K562 (cell line): Measurements from ENCODE around the gene WASF3. TPM values are rescaled to one million over a fixed set of nuclear protein-coding genes. Genes with fewer than 3 reads are reported as not detected.

Experiments used
- ATAC-seq: fragments of 200-7000 bp; cut with Tn5 transposase; 3 replicates; pipeline ENCODE4 v1.9.1; 2020; ENCODE audit warnings: moderate library complexity
- BruUV-seq: library from RNA; stranded (reverse); fragments of 400-500 nt; replicated peaks from 2 replicates; lab custom pipeline; 2021; lab: Mats Ljungman, UMichigan
- CTCF ChIA-PET: fragments of 300-600 bp; formaldehyde crosslinking; extraction: SDS; loops from one replicate; lab custom pipeline; 2021; ENCODE audit warnings: low intra/inter-chr PET ratio; lab: Yijun Ruan, JAX
- POLR2A ChIA-PET: fragments of 300-600, 350-650 bp; sonication (Branson Sonifier 250); formaldehyde crosslinking; extraction: SDS; loops from one replicate; lab custom pipeline; 2021; ENCODE audit warnings: antibody characterized with exemption, inconsistent platforms; lab: Yijun Ruan, JAX
- DNase-seq, 4 experiments: peaks; one replicate each; pipeline versions ENCODE4 v3.0.0 to v3.0.0-alpha.2; 2011 to 2018; ENCODE audit warnings: low spot score in 3 of 4, mixed read lengths in 3 of 4; ENCODE audit errors: extremely low read depth in 1 of 4
- FAIRE-seq: peaks from 2 replicates; lab custom pipeline; 2011; peaks lifted over from hg19 to GRCh38; lab: Jason Lieb, UNC
- H2AFZ ChIP-seq: 2 replicates; pipeline ENCODE4 v1.6.0; 2011; ENCODE audit warnings: low read depth, low read length, control low read depth, inconsistent platforms
- H3K27ac ChIP-seq: fragments of 200-600 bp; 3 replicates; pipeline ENCODE4 v1.8.0; 2011; ENCODE audit warnings: low read depth, mild to moderate bottlenecking, control low read depth, inconsistent platforms, low read length, moderate library complexity, mixed read lengths; ENCODE audit errors: extremely low read depth
- H3K27me3 ChIP-seq, 2 experiments: fragments of 300-600 bp in 1 of 2; 2 replicates in 1 of 2; 3 replicates in 1 of 2; pipeline versions ENCODE4 v1.6.0 to v1.8.0; 2011; ENCODE audit warnings: inconsistent platforms in 2 of 2, low read length in 2 of 2, mild to moderate bottlenecking in 1 of 2, mixed read lengths in 1 of 2, moderate library complexity in 1 of 2; ENCODE audit not compliant: control insufficient read depth in 2 of 2, insufficient read depth in 2 of 2
- H3K36me3 ChIP-seq: fragments of 300-600 bp; 3 replicates; pipeline ENCODE4 v1.8.0; 2011; ENCODE audit warnings: mild to moderate bottlenecking, low read length, inconsistent platforms; ENCODE audit not compliant: control insufficient read depth, insufficient read depth
- H3K4me1 ChIP-seq, 2 experiments: fragments of 200-600 bp in 1 of 2; replicated peaks in 1 of 2; 2 replicates in 1 of 2; 3 replicates in 1 of 2; pipeline versions ENCODE4 v1.5.1 to v1.8.0; 2011; ENCODE audit warnings: inconsistent platforms in 2 of 2, low read length in 2 of 2, mild to moderate bottlenecking in 1 of 2, mixed read lengths in 1 of 2, moderate library complexity in 1 of 2; ENCODE audit not compliant: control insufficient read depth in 2 of 2, insufficient read depth in 2 of 2
- H3K4me2 ChIP-seq: 2 replicates; pipeline ENCODE4 v1.6.1; 2011; ENCODE audit warnings: low read length, control low read depth, inconsistent platforms, mixed read lengths; ENCODE audit not compliant: insufficient read depth
- H3K4me3 ChIP-seq: fragments of 200-600 bp; sonication (generic), shearing (Covaris generic); 2 replicates; pipeline ENCODE4 v1.5.1; 2016; ENCODE audit warnings: control low read depth, inconsistent platforms
- H3K79me2 ChIP-seq: fragments of 200-600 bp; 3 replicates; pipeline ENCODE4 v1.8.0; 2011; ENCODE audit warnings: low read length, inconsistent platforms; ENCODE audit not compliant: control insufficient read depth, insufficient read depth
- H3K9ac ChIP-seq, 2 experiments: 2 replicates each; pipeline versions ENCODE4 v1.6.0 to v1.6.1; 2011; ENCODE audit warnings: low read depth in 2 of 2, low read length in 2 of 2, control low read depth in 1 of 2, inconsistent platforms in 1 of 2, mild to moderate bottlenecking in 1 of 2, mixed read lengths in 1 of 2; ENCODE audit not compliant: insufficient read depth in 1 of 2
- H3K9me1 ChIP-seq: one replicate; pipeline ENCODE4 v1.6.0; 2011; ENCODE audit warnings: inconsistent platforms, mild to moderate bottlenecking, low read length, moderate library complexity; ENCODE audit not compliant: control insufficient read depth, insufficient read depth
- H3K9me3 ChIP-seq: replicated peaks from 2 replicates; pipeline ENCODE4 v1.5.1; 2011; ENCODE audit warnings: low read depth, low read length, inconsistent platforms; ENCODE audit not compliant: control insufficient read depth, insufficient read depth
- H4K20me1 ChIP-seq: replicated peaks from 2 replicates; pipeline ENCODE4 v1.6.1; 2011; ENCODE audit warnings: low read length, inconsistent platforms, mixed read lengths; ENCODE audit not compliant: control insufficient read depth, insufficient read depth
- BHLHE40 ChIP-seq: IDR thresholded peaks from 2 replicates; pipeline ENCODE4 v1.6.1; 2011; ENCODE audit warnings: low read length, improper control_type of control experiment
- CXXC5 ChIP-seq: fragments of 250-450 bp; sonication (Bioruptor Pico); IDR thresholded peaks from 2 replicates; pipeline ENCODE4 v1.8.0; 2022; ENCODE audit warnings: inconsistent platforms, mild to moderate bottlenecking, moderate library complexity
- FOXA3 ChIP-seq, 2 experiments: fragments of 450-650 bp in 1 of 2; sonication (generic) in 1 of 2; formaldehyde crosslinking; IDR thresholded peaks in 1 of 2; conservative IDR thresholded peaks in 1 of 2; 2 replicates each; pipeline versions ENCODE4 v1.4.0 to v1.8.0; 2020 to 2022; ENCODE audit warnings: mild to moderate bottlenecking in 2 of 2, missing genetic modification reagents in 1 of 2
- GATA2 ChIP-seq: sonication (generic); formaldehyde crosslinking; IDR thresholded peaks from 2 replicates; pipeline ENCODE4 v1.4.0; 2020; ENCODE audit warnings: mild to moderate bottlenecking, missing genetic modification reagents
- HNRNPH1 ChIP-seq: fragments of 200-400 bp; formaldehyde crosslinking; optimal IDR thresholded peaks from 2 replicates; pipeline ENCODE3; 2017; ENCODE audit warnings: low read depth, mild to moderate bottlenecking, low read length, moderate library complexity
- LEF1 ChIP-seq: fragments of 450-650 bp; IDR thresholded peaks from 2 replicates; pipeline ENCODE4 v1.6.1; 2016; ENCODE audit warnings: mild to moderate bottlenecking
- POLR2AphosphoS2 ChIP-seq: IDR thresholded peaks from 2 replicates; pipeline ENCODE4 v1.6.1; 2012; ENCODE audit warnings: low read length, improper control_type of control experiment
- POLR2AphosphoS5 ChIP-seq: IDR thresholded peaks from 2 replicates; pipeline ENCODE4 v1.6.1; 2011; ENCODE audit warnings: mild to moderate bottlenecking, low read depth, low read length, moderate library complexity; ENCODE audit not compliant: control insufficient read depth, insufficient read depth
- TEAD4 ChIP-seq, 2 experiments: sonication (generic) in 1 of 2; formaldehyde crosslinking in 1 of 2; IDR thresholded peaks; 2 replicates each; pipeline versions ENCODE4 v1.6.1 to v1.8.0; 2012 to 2022; ENCODE audit warnings: borderline replicate concordance in 1 of 2, inconsistent platforms in 1 of 2, low read length in 1 of 2, mild to moderate bottlenecking in 1 of 2, missing genetic modification reagents in 1 of 2
- ZNF239 ChIP-seq: fragments of 250-450 bp; sonication (Bioruptor Pico); IDR thresholded peaks from 2 replicates; pipeline ENCODE4 v1.4.0; 2020; ENCODE audit warnings: mild to moderate bottlenecking
- ZNF408 ChIP-seq: fragments of 250-450 bp; sonication (Bioruptor Pico); IDR thresholded peaks from 2 replicates; pipeline ENCODE4 v1.4.0; 2020; ENCODE audit warnings: low read depth, mild to moderate bottlenecking, moderate library complexity
- ZNF57 ChIP-seq: fragments of 450-650 bp; formaldehyde crosslinking; IDR thresholded peaks from 2 replicates; pipeline ENCODE4 v1.4.0; 2020; ENCODE audit warnings: mild to moderate bottlenecking, moderate library complexity
- in situ Hi-C: fragments of 300-500 bp; cut with MboI; formaldehyde crosslinking; loops from 4 replicates; pipeline ENCODE4 v1.15.0; 2018; ENCODE audit warnings: inconsistent platforms, mixed read lengths
- intact Hi-C: fragments of 100-400 bp; cut with micrococcal nuclease; formaldehyde crosslinking; loops from 2 replicates; pipeline ENCODE4 v1.14.2; 2022
- polyA plus RNA-seq, 8 experiments: library from polyadenylated mRNA; depleted of rRNA in 4 of 8; stranded (reverse) in 5 of 8; unstranded in 3 of 8; fragments of >200 nt; fragmentation: Nextera tagmentation in 2 of 8; fragmentation: Illumina TruSeq in 1 of 8; extraction: Ambion mirVana in 2 of 8; extraction: Trizol in 1 of 8; gene quantifications; 2 replicates each; pipeline versions ENCODE4 v1.2.1 to v1.2.3, GENCODE V29; 2011 to 2014; ENCODE audit warnings: inconsistent platforms in 1 of 8, missing spikeins in 1 of 8
- total RNA-seq, 7 experiments: library from RNA; depleted of rRNA in 6 of 7; stranded (reverse); fragments of >200 nt in 6 of 7; fragmentation: Illumina TruSeq in 2 of 7; extraction: Trizol in 2 of 7; gene quantifications; 2 replicates each; pipeline versions ENCODE4 v1.2.1 to v1.2.3, GENCODE V29; 2011 to 2021; ENCODE audit warnings: low replicate concordance in 1 of 7
- TF ChIP-seq, protein P1 (sequence below): sonication (generic); IDR thresholded peaks from 2 replicates; pipeline ENCODE4 v1.6.1; 2016
- TF ChIP-seq, protein P2 (sequence below): fragments of 250-450 bp; sonication (Bioruptor Pico); IDR thresholded peaks from 2 replicates; pipeline ENCODE4 v1.5.1; 2021; ENCODE audit warnings: mild to moderate bottlenecking

Gene WASF3
- total and polyA plus RNA-seq, 9 of the 15 experiments (the other 6 are each of a cell fraction or from before 2014, with no cell fraction given) = 0.04 to 0.43 (median 0.11) TPM

DNA sequence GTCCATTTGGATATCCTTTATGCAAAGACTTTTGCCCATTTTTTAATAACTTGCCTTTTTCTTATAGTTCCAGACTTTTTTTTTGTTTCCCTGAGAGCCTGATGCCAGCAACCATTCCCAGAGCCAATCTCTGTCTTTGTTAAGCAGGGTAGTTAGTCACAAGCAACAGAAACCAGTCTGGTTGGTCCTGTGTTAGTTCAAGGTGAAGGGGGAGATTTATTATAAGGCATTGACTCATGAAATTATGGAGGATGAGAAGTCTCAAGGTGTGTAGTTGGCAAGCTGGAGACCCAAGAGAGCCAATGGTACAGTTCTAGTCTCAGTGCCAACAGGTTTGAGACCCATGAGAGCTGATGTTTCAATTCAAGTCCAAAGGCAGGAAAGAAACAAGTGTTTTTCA, 170.2 kb downstream of the WASF3 start:
- DNase-seq = no peak
- in situ Hi-C loops = no loop called here
- no peak overlapping the region for H3K4me2 ChIP-seq
- H2AFZ ChIP-seq = no peak overlapping the region
- no peaks in the 10 kb centered on the region for H3K9me1 ChIP-seq
- no peaks in the 10 kb centered on the region for H4K20me1 ChIP-seq
- no peaks in the 10 kb centered on the region for H3K9me3 ChIP-seq
- H3K4me1 ChIP-seq = no peaks in the 10 kb centered on the region
- no peak for TF ChIP-seq BHLHE40
- no peak for TF ChIP-seq CXXC5 (CRISPR knock-in tag)
- TF ChIP-seq FOXA3 (CRISPR knock-in tag; conservative IDR thresholded peaks at IDR 0.05 in 1 of 2, IDR thresholded peaks at IDR 0.05 in 1 of 2) = no peak
- TF ChIP-seq, protein P1, sequence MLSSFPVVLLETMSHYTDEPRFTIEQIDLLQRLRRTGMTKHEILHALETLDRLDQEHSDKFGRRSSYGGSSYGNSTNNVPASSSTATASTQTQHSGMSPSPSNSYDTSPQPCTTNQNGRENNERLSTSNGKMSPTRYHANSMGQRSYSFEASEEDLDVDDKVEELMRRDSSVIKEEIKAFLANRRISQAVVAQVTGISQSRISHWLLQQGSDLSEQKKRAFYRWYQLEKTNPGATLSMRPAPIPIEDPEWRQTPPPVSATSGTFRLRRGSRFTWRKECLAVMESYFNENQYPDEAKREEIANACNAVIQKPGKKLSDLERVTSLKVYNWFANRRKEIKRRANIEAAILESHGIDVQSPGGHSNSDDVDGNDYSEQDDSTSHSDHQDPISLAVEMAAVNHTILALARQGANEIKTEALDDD = no peak
- no peak for TF ChIP-seq POLR2AphosphoS2
- no peak for TF ChIP-seq ZNF239 (CRISPR knock-in tag)
- TF ChIP-seq POLR2AphosphoS5 = no peak
- no peak for TF ChIP-seq TEAD4 (IDR thresholded peaks at IDR 0.05; ENCODE audit: low read length)
- TF ChIP-seq TEAD4 (CRISPR knock-in tag; IDR thresholded peaks at IDR 0.05; ENCODE audit: borderline replicate concordance) = no peak
- TF ChIP-seq ZNF408 (CRISPR knock-in tag) = no peak
- TF ChIP-seq ZNF57 (CRISPR knock-in tag) = no peak
- TF ChIP-seq HNRNPH1 = no peak
- TF ChIP-seq, protein P2, sequence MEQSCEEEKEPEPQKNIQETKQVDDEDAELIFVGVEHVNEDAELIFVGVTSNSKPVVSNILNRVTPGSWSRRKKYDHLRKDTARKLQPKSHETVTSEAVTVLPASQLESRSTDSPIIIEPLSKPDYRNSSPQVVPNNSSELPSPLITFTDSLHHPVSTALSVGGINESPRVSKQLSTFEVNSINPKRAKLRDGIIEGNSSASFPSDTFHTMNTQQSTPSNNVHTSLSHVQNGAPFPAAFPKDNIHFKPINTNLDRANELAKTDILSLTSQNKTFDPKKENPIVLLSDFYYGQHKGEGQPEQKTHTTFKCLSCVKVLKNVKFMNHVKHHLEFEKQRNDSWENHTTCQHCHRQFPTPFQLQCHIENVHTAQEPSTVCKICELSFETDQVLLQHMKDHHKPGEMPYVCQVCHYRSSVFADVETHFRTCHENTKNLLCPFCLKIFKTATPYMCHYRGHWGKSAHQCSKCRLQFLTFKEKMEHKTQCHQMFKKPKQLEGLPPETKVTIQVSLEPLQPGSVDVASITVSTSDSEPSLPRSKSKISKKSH = no peak
- no peak for TF ChIP-seq GATA2 (CRISPR knock-in tag)
- TF ChIP-seq LEF1 = no peak
- ChIA-PET CTCF (no interaction called here), POLR2A (no interaction called here)
- ATAC-seq = no peak
- no peak overlapping the region for H3K4me3 ChIP-seq
- no TSS peak for BruUV-seq
- no peak for FAIRE-seq
- no peak overlapping the region for H3K27ac ChIP-seq
- intact Hi-C loops = no loop called here
- H3K27me3 ChIP-seq = no peaks in the 10 kb centered on the region
- H3K9ac ChIP-seq = no peak overlapping the region
- no peaks in the 10 kb centered on the region for H3K79me2 ChIP-seq
- no peaks in the 10 kb centered on the region for H3K36me3 ChIP-seq
